Stimulated activated CD4-positive, alpha-beta T cell treated with anti-CD3 and anti-CD28 coated beads, Interleukin-15, amount 100 ng/mL, for 24 hours (primary cell): Measurements from ENCODE around the gene DUSP1.
A peak's percentile ranks its signal among the peaks of the same experiment; 100 is the strongest.

ENCODE experiments used
- DNase-seq: peaks from one replicate; pipeline ENCODE4 v3.0.0-alpha.2; 2020

DUSP1 gene

GRCh38 chr5:172777881-172778814 is 7.2 kb upstream of the DUSP1 start:
- DNase-seq, result no peak

DNA sequence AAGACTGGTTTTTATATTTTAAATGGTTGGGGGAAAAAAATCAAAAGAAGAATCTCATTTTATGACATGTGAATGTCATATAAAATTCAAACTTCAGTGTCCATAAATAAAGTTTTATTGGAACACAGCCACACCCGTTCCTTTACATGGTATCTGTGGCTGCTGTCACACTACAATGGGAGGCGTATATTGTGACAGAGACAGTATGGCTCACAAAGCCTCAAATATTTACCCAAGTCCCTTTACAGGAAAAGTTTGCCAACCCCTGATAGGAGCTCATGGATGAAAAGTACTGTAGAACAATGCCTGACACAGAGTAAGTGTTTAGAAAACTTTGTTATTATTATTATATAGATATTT is 5.2 kb upstream of the DUSP1 start:
- DNase-seq, result no peak

- DNase-seq, result no peak
Observed at GRCh38 chr5:172775326-172776234, 4.6 kb upstream of the DUSP1 start.

DNA sequence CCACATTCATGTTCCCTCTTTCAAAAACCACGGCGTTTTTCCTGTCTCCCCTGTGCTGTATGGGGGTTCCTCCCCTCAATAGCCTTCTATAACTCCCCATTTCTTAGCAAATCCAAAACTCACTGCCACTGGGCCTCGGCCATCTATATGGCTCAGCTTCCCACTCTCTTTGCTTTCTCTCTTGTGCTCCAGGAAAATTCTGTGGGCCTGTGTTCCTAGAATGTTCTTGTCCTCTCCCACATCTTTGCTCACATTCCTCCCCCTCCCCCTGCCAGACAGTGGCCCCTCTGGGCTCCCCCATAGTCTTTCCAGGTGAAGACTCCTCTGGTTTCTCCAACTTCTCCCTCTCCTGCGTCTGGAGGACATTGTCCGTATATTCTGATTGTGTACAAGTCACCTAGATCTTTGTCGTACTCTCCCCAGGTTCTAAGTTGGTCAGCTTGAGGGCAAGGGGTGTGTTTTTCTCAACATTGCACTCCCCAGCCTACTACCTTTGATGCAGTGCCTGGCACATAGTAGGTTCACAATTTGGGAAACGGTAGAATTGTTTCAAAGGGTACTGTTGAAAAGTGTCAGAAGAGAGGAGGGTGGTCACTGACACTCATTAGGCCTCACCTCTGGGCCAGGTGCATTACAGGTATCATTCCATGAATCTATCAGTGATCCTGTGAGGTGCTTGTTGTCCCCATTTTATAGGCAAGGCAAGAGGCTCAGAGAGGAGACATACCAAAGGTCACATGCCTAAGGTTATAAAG is 3.7 kb upstream of the DUSP1 start:
- no peak for DNase-seq

DNA sequence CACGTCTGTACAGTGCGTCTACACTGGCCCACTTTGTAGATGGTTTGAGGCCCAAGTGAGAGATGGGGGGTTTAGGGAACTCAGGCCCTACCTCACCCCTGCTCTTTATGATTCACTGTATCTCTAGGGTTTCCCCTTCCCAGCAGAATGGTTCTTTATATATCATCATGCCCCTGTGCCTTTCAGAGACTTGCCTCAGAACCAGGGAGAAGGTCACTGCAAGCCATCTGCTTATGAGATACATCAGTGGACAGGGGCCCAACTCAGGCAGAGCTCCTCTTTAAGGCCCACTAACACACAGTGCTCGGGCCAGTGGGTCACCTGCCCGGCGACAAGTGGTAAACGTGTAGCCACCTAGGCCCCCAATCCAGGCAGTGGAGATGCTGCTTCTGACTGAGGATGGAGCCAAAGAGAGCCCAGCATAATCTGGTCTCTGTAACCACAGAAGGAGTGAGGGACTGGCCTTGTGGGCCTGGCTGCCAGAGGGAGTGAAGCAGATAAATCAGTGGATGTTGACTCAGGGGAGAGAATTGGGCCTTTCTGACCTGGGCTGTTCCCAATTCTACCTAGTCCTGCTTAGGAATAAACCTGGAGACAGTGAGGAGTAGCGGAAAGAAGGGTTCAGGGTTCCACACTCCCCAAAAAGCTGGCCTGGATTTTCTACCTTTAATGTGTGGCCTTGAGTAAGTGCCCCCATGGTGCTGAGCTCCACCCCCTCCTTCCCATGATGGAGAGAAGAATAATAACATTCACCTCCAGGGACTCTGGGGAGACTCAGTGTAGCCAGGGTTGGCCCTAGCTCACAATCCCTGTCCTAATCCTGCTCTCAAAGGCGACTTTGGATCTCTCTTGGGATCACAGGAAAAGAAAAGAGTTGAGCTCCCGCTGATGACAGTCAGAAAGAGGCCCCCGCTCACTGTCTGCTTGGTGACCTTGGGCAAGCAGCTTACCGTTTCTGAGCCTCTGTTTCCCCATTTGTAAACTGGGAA is 2.8 kb upstream of the DUSP1 start:
- no peak for DNase-seq

DNA sequence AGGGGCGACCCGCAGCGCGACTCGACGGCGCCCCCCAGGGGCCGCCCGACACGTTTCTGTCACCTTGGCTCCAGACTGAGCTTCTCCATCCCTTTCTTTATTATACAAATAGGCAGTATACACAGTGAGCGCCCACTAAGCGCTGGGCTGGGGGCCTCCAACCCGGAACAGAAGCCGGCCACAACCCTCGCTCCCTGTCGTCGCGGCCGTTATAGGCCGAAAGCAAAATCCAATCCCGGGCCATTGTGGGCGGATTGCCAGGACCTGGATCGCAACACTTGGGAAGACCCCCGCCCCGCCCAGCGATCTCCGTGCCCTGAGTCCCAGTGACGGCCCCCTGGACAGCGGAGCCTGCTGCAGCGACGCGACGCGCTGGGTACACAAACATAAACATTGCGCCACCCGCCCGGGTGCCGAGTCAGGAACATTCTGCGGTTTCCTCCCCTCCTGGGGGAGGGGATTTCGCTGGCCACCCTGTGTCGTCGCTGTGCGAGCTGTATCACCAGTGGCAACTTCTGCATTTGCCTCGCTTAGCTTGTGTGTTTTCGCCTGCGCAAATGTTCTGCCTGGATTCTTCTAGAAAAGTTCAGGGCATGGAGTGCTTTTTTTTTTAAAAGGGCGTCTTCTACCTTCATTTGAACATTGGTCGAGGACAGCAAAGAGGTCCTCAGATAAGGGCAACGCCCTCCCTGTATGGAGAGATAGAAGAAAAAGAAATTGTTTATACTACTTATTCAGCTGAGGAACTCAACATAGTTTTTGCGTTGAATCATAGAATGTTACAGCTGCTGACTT is 1.3 kb upstream of the DUSP1 start:
- DNase-seq, result peak; percentile 79

GRCh38 chr5:172771439-172772111 is 580 bp upstream of the DUSP1 start:
- no peak for DNase-seq

GRCh38 chr5:172770374-172770674 is 671 bp downstream of the DUSP1 start:
- DNase-seq, result no peak

- DNase-seq, result no peak
Observed at GRCh38 chr5:172769616-172770373, 1.2 kb downstream of the DUSP1 start.

- DNase-seq, result no peak
Observed at GRCh38 chr5:172769342-172769615, 1.7 kb downstream of the DUSP1 start.

GRCh38 chr5:172768573-172769341 is 2.2 kb downstream of the DUSP1 start:
- no peak for DNase-seq

- DNase-seq, result no peak
Observed at GRCh38 chr5:172768098-172768572, 2.9 kb downstream of the DUSP1 start.

- DNase-seq, result no peak
Observed at GRCh38 chr5:172766287-172767108, 4.5 kb downstream of the DUSP1 start.

GRCh38 chr5:172765766-172766286 is 5.2 kb downstream of the DUSP1 start:
- no peak for DNase-seq

DNA sequence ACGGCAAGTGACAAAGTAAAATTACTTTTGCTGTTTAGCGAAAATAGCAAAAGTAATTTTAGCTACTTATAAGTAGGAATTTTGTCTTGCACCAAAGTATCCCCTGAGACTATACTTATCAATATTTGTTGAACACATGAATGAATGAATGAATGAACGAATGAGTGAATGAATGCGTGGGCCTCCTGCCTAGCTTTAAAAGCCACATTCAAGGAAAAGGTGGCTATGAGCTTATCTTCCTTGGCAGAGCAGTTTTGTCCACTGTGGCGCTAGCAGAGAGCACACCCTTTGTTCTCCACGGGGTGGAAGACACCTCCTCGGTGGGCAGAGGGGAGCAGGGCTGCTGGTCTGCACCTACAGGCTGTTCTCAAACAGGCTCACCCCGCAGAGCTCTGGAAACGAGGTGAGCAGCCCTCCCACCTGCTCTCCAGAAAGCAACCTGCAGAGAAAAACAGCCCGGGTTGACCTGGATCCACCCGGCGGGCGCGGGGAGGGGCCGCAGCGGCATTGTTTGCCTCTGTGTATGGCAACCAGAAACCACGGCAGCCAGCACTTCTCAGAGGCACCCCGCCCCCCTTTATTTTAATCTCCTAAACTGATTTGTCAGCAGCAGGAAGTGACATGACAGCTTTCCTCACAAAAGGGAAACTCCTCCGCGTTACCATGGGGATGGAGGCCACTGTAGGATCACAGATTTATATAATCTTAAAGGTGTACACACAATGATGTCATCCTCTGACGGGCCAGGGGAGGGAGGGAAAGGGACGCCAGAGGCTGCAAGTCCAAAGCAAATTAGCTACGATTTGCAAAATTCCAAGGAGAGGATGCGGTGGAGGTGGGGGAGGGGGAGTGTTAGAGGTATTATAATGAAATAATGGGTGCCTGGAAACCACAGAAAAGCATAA is 5.9 kb downstream of the DUSP1 start:
- DNase-seq, result peak; percentile 94

DNA sequence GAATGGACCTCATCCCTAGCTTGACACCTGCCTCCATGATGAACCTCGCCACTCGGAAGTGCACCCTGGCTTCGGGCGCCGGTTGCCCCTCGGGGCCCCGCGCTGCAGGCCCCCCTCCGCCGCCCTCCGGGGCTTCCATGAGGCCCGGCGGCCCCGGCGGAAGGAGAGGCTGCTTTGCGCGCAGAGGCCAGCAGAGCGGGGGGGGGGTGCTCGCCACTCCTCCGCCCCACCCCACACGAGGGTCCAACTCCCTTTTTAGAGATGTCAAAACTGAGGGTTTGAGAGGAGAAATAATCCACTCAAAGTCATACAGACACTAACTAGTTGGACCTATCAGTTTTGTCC is 7.9 kb downstream of the DUSP1 start:
- no peak for DNase-seq
